GM18505 (cell line): ENCODE data around the gene VWA8.
"Not testable (repeated sequence)": the region's sequence is repeated elsewhere in the genome, so short reads cannot be mapped to it uniquely, and the experiment has no call there.

ENCODE experiments used
- ATAC-seq: cut with Tn5 transposase; IDR thresholded peaks from one replicate; pipeline ENCODE4 v1.9.1; 2021; ENCODE audit not compliant: unreplicated experiment
- POLR2A ChIP-seq: IDR thresholded peaks from 4 replicates; pipeline ENCODE4 v1.6.1; 2011; ENCODE audit warnings: borderline replicate concordance; ENCODE audit not compliant: insufficient read depth, insufficient read length; ENCODE audit errors: extremely low read depth

VWA8 gene

DNA sequence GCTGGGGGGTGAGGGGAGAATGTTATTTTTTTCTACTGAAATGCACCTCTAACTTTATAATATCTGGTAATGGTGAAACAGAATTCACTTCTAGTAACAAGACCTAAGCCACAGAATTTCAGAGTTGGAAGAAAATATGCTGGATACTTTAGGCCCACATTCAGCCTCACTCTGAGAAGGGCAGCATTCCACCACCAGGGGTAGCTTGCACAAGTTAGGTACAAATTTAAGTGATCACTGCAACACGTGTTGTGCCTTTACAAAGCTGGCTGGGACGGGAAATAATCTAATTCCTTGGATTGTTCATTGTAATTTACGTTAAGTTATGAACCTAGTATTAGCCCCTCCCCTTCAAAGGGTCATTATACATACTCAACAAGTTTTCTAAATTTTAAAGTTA is 311.2 kb downstream of the VWA8 start:
- TF ChIP-seq POLR2A: no peak
- ATAC-seq: no peak

DNA sequence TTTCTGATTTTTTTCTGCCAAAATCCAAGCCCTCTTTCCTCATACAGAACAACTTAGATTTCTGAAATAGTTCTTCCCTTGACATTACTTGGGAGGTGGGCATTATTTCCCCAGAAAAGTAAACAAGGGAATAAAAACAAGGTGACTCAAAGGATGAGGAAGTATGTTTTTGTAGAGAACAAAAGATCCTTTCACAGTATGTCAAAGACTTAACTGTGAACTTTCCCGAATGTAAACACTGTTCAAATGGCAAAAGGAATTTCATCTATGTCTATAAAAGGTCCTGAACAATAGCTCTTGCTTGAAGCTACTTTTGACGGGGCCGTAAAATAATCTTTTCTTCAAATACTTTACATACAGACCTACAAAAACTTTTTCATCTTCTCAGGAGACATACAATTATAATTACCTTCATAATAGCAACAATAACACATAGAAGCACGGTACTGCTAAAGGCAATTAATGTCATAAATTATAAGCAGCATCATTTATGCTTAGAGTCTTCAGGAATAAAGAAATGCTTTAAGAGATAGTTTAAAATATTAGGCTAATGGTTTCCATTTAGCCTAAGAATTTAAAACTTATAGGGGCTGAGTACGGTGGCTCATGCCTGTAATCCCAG is 312.5 kb downstream of the VWA8 start:
- no peak for ATAC-seq
- TF ChIP-seq POLR2A: no peak

DNA sequence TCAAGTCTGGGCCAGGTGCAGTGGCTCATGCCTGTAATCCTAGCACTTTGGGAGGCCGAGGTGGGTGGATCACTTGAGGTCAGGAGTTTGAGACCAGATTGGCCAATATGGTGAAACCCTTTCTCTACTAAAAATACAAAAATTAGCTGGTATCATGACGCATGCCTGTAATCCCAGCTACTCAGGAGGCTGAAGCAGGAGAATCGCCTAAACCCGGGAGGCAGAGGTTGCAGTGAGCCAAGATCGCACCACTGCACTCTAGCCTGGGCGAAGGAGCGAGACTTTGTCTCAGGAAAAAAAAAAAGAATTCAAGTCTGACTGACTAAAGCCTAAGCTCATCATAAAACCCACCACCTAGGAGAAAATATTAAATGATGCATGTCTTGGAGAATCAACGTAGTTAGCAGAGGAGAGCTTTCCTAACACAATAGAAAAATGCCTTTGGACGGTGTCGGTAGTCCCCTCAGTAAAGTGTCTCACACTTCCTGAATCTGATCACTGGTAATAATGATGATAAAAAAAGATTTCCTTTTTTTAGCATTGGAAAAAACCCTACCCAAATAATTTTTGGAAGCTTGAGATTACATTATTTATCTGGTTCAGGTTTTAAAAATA is 313.1 kb downstream of the VWA8 start:
- ATAC-seq: not testable (repeated sequence)

DNA sequence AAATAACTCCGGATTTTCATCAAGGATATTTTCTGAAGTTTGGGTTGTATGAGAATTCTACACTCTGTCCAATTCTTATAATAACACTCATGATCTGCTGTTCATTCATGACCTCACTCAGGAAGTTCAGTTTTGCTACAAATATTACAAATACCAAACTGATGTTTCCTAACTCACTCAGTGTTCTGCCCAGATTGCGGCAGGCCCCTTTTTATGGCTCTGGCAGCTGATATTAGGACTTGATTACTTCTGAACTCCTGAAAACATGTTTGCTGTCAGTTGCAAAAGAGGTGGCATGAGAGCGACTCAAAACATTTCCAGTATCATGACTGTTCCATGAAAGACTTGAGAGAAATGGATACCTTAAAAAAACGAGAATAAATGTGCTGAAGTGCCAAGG is 315.6 kb downstream of the VWA8 start:
- no peak for TF ChIP-seq POLR2A
- ATAC-seq: no peak

DNA sequence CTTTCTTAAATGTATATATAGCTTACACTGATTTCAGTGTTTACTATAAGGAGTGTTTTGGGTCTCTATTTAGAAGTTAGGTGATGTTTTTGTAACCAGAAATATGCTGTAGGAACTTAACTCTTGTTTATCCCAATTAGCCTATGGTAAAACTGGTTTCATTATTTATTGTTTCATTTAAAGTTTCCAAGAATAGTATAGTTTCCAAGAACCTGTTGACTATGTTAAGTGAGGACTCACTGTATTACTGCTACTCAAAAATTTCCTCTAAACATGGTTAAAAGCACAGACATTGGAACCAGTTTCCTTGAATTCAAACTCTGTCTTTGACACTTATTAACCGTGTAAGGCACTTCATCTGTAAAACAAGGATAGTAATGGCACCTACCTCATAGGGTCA is 316.2 kb downstream of the VWA8 start:
- ATAC-seq: no peak
- TF ChIP-seq POLR2A: no peak

DNA sequence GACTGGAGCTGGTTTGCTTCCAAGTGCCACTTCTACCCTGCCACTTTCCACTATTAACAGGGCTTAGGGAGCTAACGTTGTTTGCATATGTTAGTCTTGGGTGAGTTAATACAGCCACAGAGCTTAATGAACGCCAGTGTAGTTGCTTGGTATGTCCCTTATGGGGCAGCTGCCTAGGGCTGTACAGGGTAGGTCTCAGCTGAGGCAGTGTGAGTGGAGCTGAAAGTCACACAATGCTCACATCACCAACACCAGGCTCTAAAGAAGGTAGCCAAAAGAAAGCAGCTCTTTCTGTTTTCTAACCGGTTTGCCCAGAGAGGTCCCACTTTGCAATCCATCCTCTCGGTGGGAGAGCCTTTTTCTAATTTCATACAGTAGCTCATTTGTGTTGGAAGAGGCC is 317.4 kb downstream of the VWA8 start:
- ATAC-seq: no peak
- no peak for TF ChIP-seq POLR2A

DNA sequence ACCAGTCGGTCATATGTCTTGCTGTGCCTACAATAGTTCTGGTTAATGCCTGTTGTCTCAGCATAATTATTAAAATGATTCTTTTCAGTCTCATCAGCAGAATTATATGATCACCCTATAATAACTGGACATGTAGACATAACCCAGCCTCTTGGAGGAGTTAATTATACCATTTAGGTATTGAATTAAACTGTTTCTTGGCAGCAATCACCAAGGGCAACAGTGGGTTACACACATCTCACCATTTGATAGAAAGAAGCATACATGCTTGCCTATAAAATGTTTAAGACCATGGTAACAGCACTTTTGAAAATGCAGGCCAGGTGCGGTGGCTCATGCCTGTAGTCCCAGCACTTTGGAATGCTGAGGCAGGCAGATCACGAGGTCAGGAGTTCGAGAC is 318.9 kb downstream of the VWA8 start:
- no peak for ATAC-seq
- no peak for TF ChIP-seq POLR2A

DNA sequence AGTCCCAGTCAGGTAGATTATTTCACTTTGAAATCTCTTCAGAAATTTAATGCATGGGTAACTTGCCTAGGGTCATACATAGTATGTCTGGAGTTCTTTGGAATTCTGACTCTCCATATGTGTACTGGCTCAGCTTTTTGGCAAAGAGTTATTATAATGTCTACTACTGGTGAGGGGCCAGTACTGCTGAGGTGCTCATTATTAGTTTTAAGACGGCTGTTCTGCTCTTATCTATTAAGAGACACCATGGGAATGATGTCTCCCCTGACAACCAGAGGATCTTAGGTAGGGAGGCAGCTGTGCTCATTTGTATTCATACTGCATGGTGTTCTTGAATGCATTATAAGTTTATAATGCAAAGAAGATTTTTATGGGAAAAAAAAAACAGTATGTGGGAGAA is 319.5 kb downstream of the VWA8 start:
- no peak for ATAC-seq

DNA sequence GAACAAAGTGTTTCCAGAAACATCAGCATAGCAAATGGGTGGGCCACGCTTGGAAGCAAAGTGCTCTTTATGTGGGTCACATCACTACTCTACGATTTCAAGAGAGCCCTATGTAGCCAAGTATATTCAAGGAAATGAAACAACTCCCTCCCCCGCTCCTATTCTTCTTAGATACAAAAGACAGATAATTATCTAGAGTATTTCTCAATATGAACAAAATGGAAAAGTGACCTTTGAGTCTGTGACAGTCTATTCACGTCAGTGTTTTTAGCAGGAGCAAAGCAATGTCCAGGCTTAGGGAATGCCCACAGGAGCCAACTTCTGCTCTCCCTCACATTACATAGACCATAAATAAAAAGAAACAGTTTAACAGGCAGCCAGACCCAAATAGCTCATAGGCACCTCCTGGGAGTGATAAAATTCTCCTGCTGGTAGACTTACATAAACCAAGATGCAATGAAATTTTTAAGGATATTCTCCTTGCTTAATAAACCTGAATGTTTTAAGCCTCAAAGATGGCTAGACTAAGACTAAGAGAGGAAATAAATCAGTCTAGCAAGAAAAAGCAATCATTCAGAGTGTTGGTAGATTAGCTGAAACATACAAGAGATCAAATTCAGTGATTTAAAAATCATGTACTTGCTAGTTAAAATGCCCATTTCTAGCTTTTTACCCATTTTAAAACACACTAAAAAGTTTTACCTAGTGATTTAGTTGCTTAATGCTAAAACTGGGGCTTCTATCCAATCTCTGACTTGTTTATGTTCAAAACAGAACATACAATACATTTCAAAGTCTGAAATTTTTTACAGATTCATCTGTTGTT is 320.7 kb downstream of the VWA8 start:
- TF ChIP-seq POLR2A: no peak
- ATAC-seq: no peak

More for the DNA sequence above, 319.5 kb downstream of the VWA8 start:
- TF ChIP-seq POLR2A: no peak

DNA sequence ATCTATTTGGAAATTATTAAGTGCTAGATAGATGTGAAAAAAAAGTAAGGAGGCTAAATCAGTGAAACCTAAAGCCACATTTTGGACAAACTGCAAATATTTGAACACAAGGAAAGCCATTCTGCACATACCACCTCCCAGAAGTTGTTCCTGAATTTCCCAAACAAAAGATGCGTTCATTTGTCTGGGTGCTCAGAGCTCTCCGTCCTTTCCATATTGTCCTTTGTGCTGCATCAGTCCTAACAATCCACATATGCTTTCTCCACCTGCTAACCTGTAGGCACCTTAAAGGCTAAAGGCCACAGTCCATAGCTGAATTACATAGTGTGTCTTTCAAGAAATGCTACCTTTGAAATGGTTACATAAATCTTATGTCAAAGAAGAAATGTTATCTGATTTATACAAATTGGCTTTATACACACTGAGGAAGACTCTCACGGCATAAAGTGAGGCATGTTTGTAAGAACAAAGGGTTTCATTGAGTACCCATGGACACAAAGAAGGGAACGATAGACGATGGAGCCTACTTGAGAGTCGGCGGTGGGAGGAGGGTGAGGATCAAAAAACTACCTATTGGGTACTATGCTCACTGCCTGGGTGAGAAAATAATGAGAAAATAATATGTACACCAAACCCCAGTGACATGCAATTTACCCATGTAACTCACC is 321.5 kb downstream of the VWA8 start:
- TF ChIP-seq POLR2A: no peak
- ATAC-seq: no peak

DNA sequence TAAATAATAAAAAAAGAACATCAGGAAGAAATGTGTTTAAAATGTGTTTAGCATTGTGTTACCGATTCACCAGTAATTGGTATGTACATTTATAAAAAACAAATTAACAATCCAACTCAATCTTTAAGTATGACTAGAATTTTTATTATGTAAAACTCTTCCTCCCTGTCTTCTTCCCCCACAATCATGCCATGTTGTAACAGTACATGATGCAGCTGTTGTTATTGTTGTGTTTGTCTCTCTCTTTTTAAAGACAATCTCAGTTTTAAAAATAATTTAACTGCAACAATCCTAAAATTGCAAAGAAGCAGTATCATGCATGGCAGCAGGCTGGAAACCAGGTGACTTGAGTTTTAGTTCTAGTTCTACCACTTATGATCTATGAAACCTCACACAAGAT is 323.3 kb downstream of the VWA8 start:
- ATAC-seq: no peak
- no peak for TF ChIP-seq POLR2A

DNA sequence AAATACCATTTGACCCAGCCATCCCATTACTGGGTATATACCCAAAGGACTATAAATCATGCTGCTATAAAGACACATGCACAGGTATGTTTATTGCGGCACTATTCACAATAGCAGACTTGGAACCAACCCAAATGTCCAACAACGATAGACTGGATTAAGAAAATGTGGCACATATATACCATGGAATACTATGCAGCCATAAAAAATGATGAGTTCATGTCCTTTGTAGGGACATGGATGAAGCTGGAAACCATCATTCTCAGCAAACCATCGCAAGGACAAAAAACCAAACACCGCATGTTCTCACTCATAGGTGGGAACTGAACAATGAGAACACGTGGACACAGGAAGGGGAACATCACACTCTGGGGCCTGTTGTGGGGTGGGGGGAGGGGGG is 323.9 kb downstream of the VWA8 start:
- not testable (repeated sequence) for ATAC-seq

DNA sequence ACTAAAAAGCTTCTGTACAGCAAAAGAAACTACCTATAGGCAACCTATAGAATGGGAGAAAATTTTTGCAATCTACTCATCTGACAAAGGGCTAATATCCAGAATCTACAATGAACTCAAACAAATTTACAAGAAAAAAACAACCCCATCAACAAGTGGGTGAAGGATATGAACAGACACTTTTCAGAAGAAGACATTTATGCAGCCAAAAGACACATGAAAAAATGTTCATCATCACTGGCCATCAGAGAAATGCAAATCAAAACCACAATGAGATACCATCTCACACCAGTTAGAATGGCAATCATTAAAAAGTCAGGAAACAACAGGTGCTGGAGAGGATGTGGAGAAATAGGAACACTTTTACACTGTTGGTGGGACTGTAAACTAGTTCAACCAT is 324.3 kb downstream of the VWA8 start:
- not testable (repeated sequence) for ATAC-seq

DNA sequence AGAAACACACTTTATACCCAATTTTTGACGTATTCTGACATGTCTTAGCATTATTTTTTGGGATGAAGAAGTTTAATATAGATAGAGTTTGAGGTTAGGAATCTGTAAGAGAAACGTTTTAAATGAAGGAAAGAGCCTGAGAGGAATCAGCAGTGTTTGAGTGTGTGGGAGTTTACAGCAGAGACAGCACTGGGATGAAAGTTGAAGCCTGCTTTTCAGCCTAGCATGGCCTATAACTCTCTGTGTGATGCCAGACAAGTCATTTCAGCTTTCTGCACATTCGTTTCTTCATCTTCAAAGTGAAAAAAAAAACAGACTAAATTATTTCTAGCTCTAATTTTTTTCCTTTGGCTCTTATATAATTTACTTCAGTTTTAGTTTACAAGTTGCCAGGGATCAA is 326.5 kb downstream of the VWA8 start:
- ATAC-seq: no peak
- TF ChIP-seq POLR2A: no peak
